ENCODE results near the gene IHH. TPM values are rescaled to one million over a fixed set of nuclear protein-coding genes. Genes with fewer than 3 reads are reported as not detected.

Gene IHH
- total and polyA plus RNA-seq, 2 donors (not counting 1 experiment from before 2014, with no cell fraction given): 0.15 to 0.22 TPM

GRCh38 chr2:219084791-219085190, 24.1 kb upstream of the IHH start:
- Histone ChIP-seq H3K4me1 (ENCODE audit: control insufficient read depth in 2 of 2, insufficient read depth in 2 of 2, low read length in 2 of 2) (peaks cover 0 to 3% of the 10 kb centered on the region in 2 donors), H3K27ac (ENCODE audit: low read length in 2 of 2) (no peak overlapping the region), H3K27me3 (replicated peaks in 1 of 4; ENCODE audit: control extremely low read depth in 1 of 4, control insufficient read depth in 3 of 4, insufficient read depth in 4 of 4, low read length in 3 of 4) (no peaks in the 10 kb centered on the region), H4K20me1 (ENCODE audit: control insufficient read depth, insufficient read depth, low read length, poor library complexity, severe bottlenecking) (peaks cover 11% of the 10 kb centered on the region), H3K4me3 (ENCODE audit: control extremely low read depth in 1 of 5, extremely low read depth in 1 of 5, insufficient read depth in 1 of 5, low read depth in 2 of 5, low read length in 4 of 5) (no peak overlapping the region), H3K4me2 (replicated peaks; ENCODE audit: low read depth, low read length, poor library complexity, severe bottlenecking) (no peak overlapping the region), H3K79me2 (ENCODE audit: control insufficient read depth, insufficient read depth, low read length) (no peaks in the 10 kb centered on the region), H3K9ac (ENCODE audit: low read length) (no peak overlapping the region), H3K9me3 (ENCODE audit: control extremely low read depth in 1 of 3, control insufficient read depth in 2 of 3, insufficient read depth in 1 of 3, low read length in 2 of 3) (no peaks in the 10 kb centered on the region), H2AFZ (ENCODE audit: insufficient read depth, low read depth, low read length, poor library complexity, severe bottlenecking) (no peak overlapping the region), H3K36me3 (replicated peaks in 1 of 2; ENCODE audit: control extremely low read depth in 1 of 2, control insufficient read depth in 1 of 2, extremely low read depth in 1 of 2, insufficient read depth in 2 of 2, low read length in 1 of 2) (no peaks in the 10 kb centered on the region)
- POLR2A ChIA-PET: interaction anchor here (0.6 kb wide), 1 partner anchor 678 kb away, joined by 4 read pairs; no protein-coding TSS in a partner anchor
- H3K4me1 Mint-ChIP-seq: peaks cover 15% of the 10 kb centered on the region
- H3K27ac Mint-ChIP-seq: no peak overlapping the region
- no peaks in the 10 kb centered on the region for H3K27me3 Mint-ChIP-seq
- intact Hi-C loops (cut with micrococcal nuclease): no loop called here
- DNase-seq: no peak
- no peak for TF ChIP-seq CTCF (IDR thresholded peaks at IDR 0.05)
- TF ChIP-seq EZH2 (IDR thresholded peaks at IDR 0.05; ENCODE audit: borderline replicate concordance, insufficient read depth, low read depth, low read length, poor library complexity, severe bottlenecking): no peak
- no peak for ATAC-seq (ENCODE audit: low read depth)
- H3K4me3 Mint-ChIP-seq: no peak overlapping the region
- no peaks in the 10 kb centered on the region for H3K9me3 Mint-ChIP-seq (ENCODE audit: insufficient read depth)
- CTCF ChIA-PET: no interaction called here

GRCh38 chr2:219082332-219082958, 21.7 kb upstream of the IHH start:
- no peak overlapping the region for H3K4me2 ChIP-seq (replicated peaks; ENCODE audit: low read depth, low read length, poor library complexity, severe bottlenecking)
- POLR2A ChIA-PET: no interaction called here
- TF ChIP-seq CTCF (IDR thresholded peaks at IDR 0.05): no peak
- TF ChIP-seq EZH2 (IDR thresholded peaks at IDR 0.05; ENCODE audit: borderline replicate concordance, insufficient read depth, low read depth, low read length, poor library complexity, severe bottlenecking): no peak
- no peak overlapping the region for H3K4me3 Mint-ChIP-seq
- H3K27ac ChIP-seq (ENCODE audit: low read length in 2 of 2): no peak overlapping the region
- intact Hi-C loops (cut with micrococcal nuclease): no loop called here
- no peaks in the 10 kb centered on the region for H3K9me3 ChIP-seq (ENCODE audit: control extremely low read depth in 1 of 3, control insufficient read depth in 2 of 3, insufficient read depth in 1 of 3, low read length in 2 of 3)
- CTCF ChIA-PET: no interaction called here
- ATAC-seq (ENCODE audit: low read depth) (no peak), DNase-seq (no peak)
- no peak overlapping the region for H3K4me3 ChIP-seq (ENCODE audit: control extremely low read depth in 1 of 5, extremely low read depth in 1 of 5, insufficient read depth in 1 of 5, low read depth in 2 of 5, low read length in 4 of 5)
- peaks cover 15% of the 10 kb centered on the region for H3K4me1 Mint-ChIP-seq
- H3K27me3 ChIP-seq (replicated peaks in 1 of 4; ENCODE audit: control extremely low read depth in 1 of 4, control insufficient read depth in 3 of 4, insufficient read depth in 4 of 4, low read length in 3 of 4): no peaks in the 10 kb centered on the region
- no peak overlapping the region for H2AFZ ChIP-seq (ENCODE audit: insufficient read depth, low read depth, low read length, poor library complexity, severe bottlenecking)
- peaks cover 0 to 3% of the 10 kb centered on the region in 2 donors for H3K4me1 ChIP-seq (ENCODE audit: control insufficient read depth in 2 of 2, insufficient read depth in 2 of 2, low read length in 2 of 2)
- peaks cover 0 to 3% of the 10 kb centered on the region in 2 experiments for H3K36me3 ChIP-seq (replicated peaks in 1 of 2; ENCODE audit: control extremely low read depth in 1 of 2, control insufficient read depth in 1 of 2, extremely low read depth in 1 of 2, insufficient read depth in 2 of 2, low read length in 1 of 2)
- no peaks in the 10 kb centered on the region for H3K27me3 Mint-ChIP-seq
- no peak overlapping the region for H3K27ac Mint-ChIP-seq
- H3K79me2 ChIP-seq (ENCODE audit: control insufficient read depth, insufficient read depth, low read length): no peaks in the 10 kb centered on the region
- peaks cover 11% of the 10 kb centered on the region for H4K20me1 ChIP-seq (ENCODE audit: control insufficient read depth, insufficient read depth, low read length, poor library complexity, severe bottlenecking)
- H3K9ac ChIP-seq (ENCODE audit: low read length): no peak overlapping the region
- WGBS (ENCODE audit: insufficient coverage): 95% methylated on average over 3 of the region's 5 CpGs
- no peaks in the 10 kb centered on the region for H3K9me3 Mint-ChIP-seq (ENCODE audit: insufficient read depth)

All from B cell (primary cell).